HEK293 (cell line): ENCODE results near the gene IL1RN.

Experiments used
- CTCF ChIA-PET: fragments of 350-600 bp; formaldehyde crosslinking; extraction: SDS; loops from one replicate; lab custom pipeline; 2021; ENCODE audit warnings: antibody characterized with exemption; lab: Yijun Ruan, JAX
- POLR2A ChIA-PET: fragments of 300-600 bp; formaldehyde crosslinking; extraction: SDS; loops from one replicate; lab custom pipeline; 2020; ENCODE audit warnings: antibody characterized with exemption, inconsistent platforms; lab: Yijun Ruan, JAX
- H3K27ac ChIP-seq: fragments of 200-500 bp; sonication (Bioruptor generic); 2 replicates; pipeline ENCODE4 v1.5.1; 2014; ENCODE audit warnings: low read depth, low read length, control low read depth, inconsistent platforms; ENCODE audit errors: extremely low read depth
- H3K36me3 ChIP-seq, 2 experiments: fragments of 200-500 bp in 1 of 2; sonication (Bioruptor generic) in 1 of 2; 1 replicate in 1 of 2; 2 replicates in 1 of 2; pipeline ENCODE4 v1.5.1; 2014 to 2017; ENCODE audit warnings: inconsistent platforms in 2 of 2, low read length in 2 of 2; ENCODE audit not compliant: control insufficient read depth in 2 of 2, insufficient read depth in 1 of 2
- H3K4me1 ChIP-seq: fragments of 200-500 bp; sonication (Bioruptor generic); 2 replicates; pipeline ENCODE4 v1.5.1; 2014; ENCODE audit warnings: mild to moderate bottlenecking, low read length, inconsistent platforms; ENCODE audit not compliant: control insufficient read depth, insufficient read depth
- H3K4me3 ChIP-seq: 2 replicates; pipeline ENCODE4 v1.5.1; 2011; ENCODE audit warnings: low read depth, mild to moderate bottlenecking, control low read depth, low read length, moderate library complexity
- H3K9me3 ChIP-seq: fragments of 200-500 bp; sonication (Bioruptor generic); 2 replicates; pipeline ENCODE4 v1.5.1; 2014; ENCODE audit warnings: low read depth, low read length, inconsistent platforms; ENCODE audit not compliant: control insufficient read depth, insufficient read depth
- AEBP2 ChIP-seq: fragments of 450-650 bp; formaldehyde crosslinking; IDR thresholded peaks from 2 replicates; pipeline ENCODE4 v1.5.1; 2016; ENCODE audit warnings: missing biosample characterization, missing genetic modification characterization, borderline replicate concordance
- ELK4 ChIP-seq: IDR thresholded peaks from 2 replicates; pipeline ENCODE4 v1.6.1; 2011; ENCODE audit warnings: mild to moderate bottlenecking, low read depth, low read length, borderline replicate concordance
- HOXA7 ChIP-seq: sonication (generic); formaldehyde crosslinking; IDR thresholded peaks from 2 replicates; pipeline ENCODE4 v1.8.1; 2022; ENCODE audit warnings: missing genetic modification reagents, borderline replicate concordance
- KLF17 ChIP-seq: fragments of 450-650 bp; formaldehyde crosslinking; IDR thresholded peaks from 2 replicates; pipeline ENCODE4 v1.5.1; 2016; ENCODE audit warnings: missing biosample characterization, missing genetic modification characterization
- KLF8 ChIP-seq: fragments of 450-650 bp; formaldehyde crosslinking; IDR thresholded peaks from 2 replicates; pipeline ENCODE4 v1.5.1; 2016; ENCODE audit warnings: missing biosample characterization, missing genetic modification characterization
- MEIS1 ChIP-seq: sonication (generic); formaldehyde crosslinking; IDR thresholded peaks from 2 replicates; pipeline ENCODE4 v1.8.1; 2022; ENCODE audit warnings: missing genetic modification reagents, mild to moderate bottlenecking, borderline replicate concordance
- PRDM4 ChIP-seq: fragments of 450-650 bp; formaldehyde crosslinking; IDR thresholded peaks from 2 replicates; pipeline ENCODE4 v1.5.1; 2017; ENCODE audit warnings: missing biosample characterization, missing genetic modification characterization
- SCRT1 ChIP-seq: fragments of 450-650 bp; formaldehyde crosslinking; IDR thresholded peaks from 2 replicates; pipeline ENCODE4 v1.5.1; 2016; ENCODE audit warnings: missing biosample characterization, missing genetic modification characterization, borderline replicate concordance
- ZNF121 ChIP-seq: fragments of 450-650 bp; formaldehyde crosslinking; IDR thresholded peaks from 2 replicates; pipeline ENCODE4 v1.5.1; 2016; ENCODE audit warnings: missing biosample characterization, missing genetic modification characterization
- ZNF140 ChIP-seq: fragments of 450-650 bp; formaldehyde crosslinking; IDR thresholded peaks from 2 replicates; pipeline ENCODE4 v1.5.1; 2016; ENCODE audit warnings: missing biosample characterization, missing genetic modification characterization
- ZNF433 ChIP-seq: fragments of 450-650 bp; formaldehyde crosslinking; IDR thresholded peaks from 2 replicates; pipeline ENCODE4 v1.5.1; 2016; ENCODE audit warnings: missing biosample characterization, missing genetic modification characterization, low read depth
- ZNF518A ChIP-seq: fragments of 450-650 bp; formaldehyde crosslinking; conservative IDR thresholded peaks from 2 replicates; pipeline ENCODE4 v1.5.1; 2016; ENCODE audit warnings: low read depth, missing biosample characterization, missing genetic modification characterization
- ZNF521 ChIP-seq: fragments of 450-650 bp; formaldehyde crosslinking; IDR thresholded peaks from 2 replicates; pipeline ENCODE4 v1.5.1; 2017; ENCODE audit warnings: missing biosample characterization, mild to moderate bottlenecking, missing genetic modification characterization
- ZNF585B ChIP-seq: fragments of 450-650 bp; formaldehyde crosslinking; IDR thresholded peaks from 2 replicates; pipeline ENCODE4 v1.5.1; 2016; ENCODE audit warnings: missing biosample characterization, missing genetic modification characterization
- ZNF600 ChIP-seq: fragments of 450-650 bp; formaldehyde crosslinking; IDR thresholded peaks from 2 replicates; pipeline ENCODE4 v1.5.1; 2016; ENCODE audit warnings: missing biosample characterization, missing genetic modification characterization
- ZNF623 ChIP-seq: fragments of 450-650 bp; formaldehyde crosslinking; IDR thresholded peaks from 2 replicates; pipeline ENCODE4 v1.5.1; 2016; ENCODE audit warnings: missing biosample characterization, missing genetic modification characterization
- ZNF692 ChIP-seq: fragments of 450-650 bp; formaldehyde crosslinking; IDR thresholded peaks from 2 replicates; pipeline ENCODE4 v1.5.1; 2016; ENCODE audit warnings: missing biosample characterization, missing genetic modification characterization
- ZNF785 ChIP-seq: fragments of 450-650 bp; formaldehyde crosslinking; IDR thresholded peaks from 2 replicates; pipeline ENCODE4 v1.5.1; 2016; ENCODE audit warnings: missing biosample characterization, missing genetic modification characterization
- ZSCAN16 ChIP-seq: fragments of 450-650 bp; formaldehyde crosslinking; IDR thresholded peaks from 2 replicates; pipeline ENCODE4 v1.5.1; 2016; ENCODE audit warnings: missing biosample characterization, missing genetic modification characterization
- ZSCAN18 ChIP-seq: fragments of 450-650 bp; formaldehyde crosslinking; IDR thresholded peaks from 2 replicates; pipeline ENCODE4 v1.5.1; 2016; ENCODE audit warnings: missing biosample characterization, missing genetic modification characterization

IL1RN gene

GRCh38 chr2:113103277-113103676 is 24.1 kb upstream of the IL1RN start:
- ChIA-PET POLR2A (no interaction called here), CTCF (interaction anchor here (1.0 kb wide), 1 partner anchor 23 kb away, joined by 3 read pairs; no protein-coding TSS in a partner anchor)
- Histone ChIP-seq H3K27ac (no peak overlapping the region), H3K36me3 (no peaks in the 10 kb centered on the region), H3K4me3 (no peak overlapping the region), H3K9me3 (no peaks in the 10 kb centered on the region), H3K4me1 (no peaks in the 10 kb centered on the region)
- no peak for TF ChIP-seq ZNF521 (tag by site-specific recombination)
- no peak for TF ChIP-seq KLF17 (tag by site-specific recombination)
- TF ChIP-seq ZSCAN18 (tag by site-specific recombination): no peak
- TF ChIP-seq ZNF433 (tag by site-specific recombination): no peak
- no peak for TF ChIP-seq HOXA7 (CRISPR knock-in tag)
- no peak for TF ChIP-seq ZNF600 (tag by site-specific recombination)
- no peak for TF ChIP-seq PRDM4 (tag by site-specific recombination)
- no peak for TF ChIP-seq ZNF140 (tag by site-specific recombination)
- TF ChIP-seq ZSCAN16: no peak
- no peak for TF ChIP-seq ELK4
- TF ChIP-seq MEIS1 (CRISPR knock-in tag): no peak
- no peak for TF ChIP-seq SCRT1
- TF ChIP-seq ZNF692 (tag by site-specific recombination): no peak
- TF ChIP-seq ZNF623 (tag by site-specific recombination): no peak
- TF ChIP-seq KLF8 (tag by site-specific recombination): no peak
- no peak for TF ChIP-seq AEBP2 (tag by site-specific recombination)
- TF ChIP-seq ZNF518A (tag by site-specific recombination): no peak
- TF ChIP-seq ZNF121: no peak
- TF ChIP-seq ZNF585B: no peak
- no peak for TF ChIP-seq ZNF785 (tag by site-specific recombination)
